ENCODE data around the gene SCRN1. TPM values are rescaled to one million over a fixed set of nuclear protein-coding genes. Genes with fewer than 3 reads are reported as not detected.
"Not testable (repeated sequence)": the region's sequence is repeated elsewhere in the genome, so short reads cannot be mapped to it uniquely, and the experiment has no call there.

The SCRN1 gene
- total and polyA plus RNA-seq, 8 donors = 25.5 to 42.6 (median 36.9) TPM

- ATAC-seq = no peak
Measured at GRCh38 chr7:29965030-29965429, 24.6 kb downstream of the SCRN1 start.

GRCh38 chr7:29962035-29962434 is 27.6 kb downstream of the SCRN1 start:
- no peak overlapping the region for H3K27ac ChIP-seq
- no peaks in the 10 kb centered on the region for H3K4me1 ChIP-seq
- no peak for ATAC-seq
- DNase-seq = no peak
- intact Hi-C loops (cut with DNase I) = no loop called here
- H3K36me3 ChIP-seq = no peaks in the 10 kb centered on the region
- H3K27me3 ChIP-seq = no peaks in the 10 kb centered on the region
- H3K4me3 ChIP-seq = no peak overlapping the region
- H3K9me3 ChIP-seq = no peaks in the 10 kb centered on the region
- TF ChIP-seq CTCF (IDR thresholded peaks at IDR 0.05) = no peak

More at GRCh38 chr7:29965030-29965429, 24.6 kb downstream of the SCRN1 start:
- DNase-seq = no peak
- Histone ChIP-seq H3K4me1 (no peaks in the 10 kb centered on the region), H3K4me3 (no peak overlapping the region), H3K27me3 (no peaks in the 10 kb centered on the region), H3K9me3 (no peaks in the 10 kb centered on the region), H3K27ac (no peak overlapping the region), H3K36me3 (no peaks in the 10 kb centered on the region)
- intact Hi-C loops (cut with DNase I) = no loop called here
- TF ChIP-seq CTCF (IDR thresholded peaks at IDR 0.05) = no peak

- ATAC-seq; H3K9me3 ChIP-seq; H3K36me3 ChIP-seq; H3K27me3 ChIP-seq; H3K27ac ChIP-seq; H3K4me1 ChIP-seq; DNase-seq; H3K4me3 ChIP-seq; intact Hi-C loops (cut with DNase I): not testable (repeated sequence)
Measured at GRCh38 chr7:29961611-29962010, 28.0 kb downstream of the SCRN1 start.

GRCh38 chr7:29958667-29959358 is 30.8 kb downstream of the SCRN1 start:
- DNase-seq (no peak), ATAC-seq (no peak)
- no peak overlapping the region for H3K27ac ChIP-seq
- intact Hi-C loops (cut with DNase I) = no loop called here
- H3K27me3 ChIP-seq = no peaks in the 10 kb centered on the region
- no peak overlapping the region for H3K4me3 ChIP-seq
- peaks cover 0 to 9% of the 10 kb centered on the region in 2 donors for H3K4me1 ChIP-seq
- no peaks in the 10 kb centered on the region for H3K9me3 ChIP-seq
- TF ChIP-seq CTCF (IDR thresholded peaks at IDR 0.05) = no peak
- H3K36me3 ChIP-seq = no peaks in the 10 kb centered on the region

- DNase-seq (no peak), ATAC-seq (no peak)
- Histone ChIP-seq H3K27me3 (no peaks in the 10 kb centered on the region), H3K9me3 (no peaks in the 10 kb centered on the region), H3K27ac (no peak overlapping the region), H3K4me3 (no peak overlapping the region), H3K36me3 (no peaks in the 10 kb centered on the region), H3K4me1 (peaks cover 0 to 9% of the 10 kb centered on the region in 2 donors)
- TF ChIP-seq CTCF (IDR thresholded peaks at IDR 0.05) = no peak
- intact Hi-C loops (cut with DNase I) = no loop called here
Measured at GRCh38 chr7:29957521-29958310, 31.9 kb downstream of the SCRN1 start.
